Stimulated activated naive CD4-positive, alpha-beta T cell (primary cell): Measurements from ENCODE around the gene RGS11.
A peak's percentile ranks its signal among the peaks of the same experiment; 100 is the strongest.

Source experiments
- DNase-seq, 6 experiments: peaks; one replicate each; lab custom pipeline; 2025; lab: John Stamatoyannopoulos, UW

Gene RGS11

GRCh38 chr16:275786-276232 lies at the start of gene RGS11:
TSS of gene RGS11 (minus strand) at chr16:275944. CDS start at chr16:275911, 33 bp downstream.
- DNase-seq = no peak

GRCh38 chr16:324451-325334 lies 48.9 kb upstream of the RGS11 start:
- DNase-seq = peak; percentile 73 to 93 (median 84)

- DNase-seq = no peak
Measured at GRCh38 chr16:324201-324450, 48.4 kb upstream of the RGS11 start.

- DNase-seq = no peak
Measured at GRCh38 chr16:322476-323143, 46.9 kb upstream of the RGS11 start.

- DNase-seq = no peak
Measured at GRCh38 chr16:321532-321931, 45.8 kb upstream of the RGS11 start.

GRCh38 chr16:320206-320605 lies 44.5 kb upstream of the RGS11 start:
- no peak for DNase-seq

GRCh38 chr16:318628-319027 lies 42.9 kb upstream of the RGS11 start:
- DNase-seq = no peak

GRCh38 chr16:317583-317982 lies 41.8 kb upstream of the RGS11 start:
- DNase-seq = no peak

- DNase-seq = no peak
Measured at GRCh38 chr16:316741-317464, 41.2 kb upstream of the RGS11 start.

- no peak for DNase-seq
Measured at GRCh38 chr16:314795-315299, 39.1 kb upstream of the RGS11 start.

GRCh38 chr16:314351-314750 lies 38.6 kb upstream of the RGS11 start:
- no peak for DNase-seq

- no peak for DNase-seq
Measured at GRCh38 chr16:311725-312124, 36.0 kb upstream of the RGS11 start.

GRCh38 chr16:309476-309875 lies 33.7 kb upstream of the RGS11 start:
- DNase-seq = peak in 2 of 6 experiments; percentile 31 to 52

- DNase-seq = no peak
Measured at GRCh38 chr16:307691-308312, 32.1 kb upstream of the RGS11 start.

GRCh38 chr16:306911-307370 lies 31.2 kb upstream of the RGS11 start:
- DNase-seq = no peak

GRCh38 chr16:305916-306626 lies 30.3 kb upstream of the RGS11 start:
- no peak for DNase-seq

GRCh38 chr16:303760-304505 lies 28.2 kb upstream of the RGS11 start:
- no peak for DNase-seq

GRCh38 chr16:301950-302349 lies 26.2 kb upstream of the RGS11 start:
- no peak for DNase-seq

- DNase-seq = no peak
Measured at GRCh38 chr16:301235-301634, 25.5 kb upstream of the RGS11 start.

- DNase-seq = no peak
Measured at GRCh38 chr16:297832-298231, 22.1 kb upstream of the RGS11 start.
